Kidney epithelial cell (primary cell): ENCODE measurements around the gene KLHDC8A. TPM values are rescaled to one million over a fixed set of nuclear protein-coding genes. Genes with fewer than 3 reads are reported as not detected.

Source experiments
- DNase-seq: peaks from one replicate; pipeline ENCODE4 v3.0.0-alpha.2; 2010; ENCODE audit warnings: low read depth
- H3K27me3 ChIP-seq: 2 replicates; pipeline ENCODE4 v1.6.0; 2011; ENCODE audit warnings: low read length; ENCODE audit not compliant: control insufficient read depth, insufficient read depth
- H3K36me3 ChIP-seq: 2 replicates; pipeline ENCODE4 v1.5.1; 2011; ENCODE audit warnings: low read length; ENCODE audit not compliant: control insufficient read depth, insufficient read depth
- H3K4me3 ChIP-seq: 2 replicates; pipeline ENCODE4 v1.5.1; 2011; ENCODE audit warnings: low read depth, mild to moderate bottlenecking, control low read depth, low read length
- total RNA-seq: library from RNA; depleted of rRNA; stranded (reverse); fragments of >200 nt; gene quantifications from 2 replicates; pipeline ENCODE4 v1.2.3, GENCODE V29; 2015
- TF ChIP-seq, protein P1 (sequence below): IDR thresholded peaks from 2 replicates; pipeline ENCODE4 v1.5.1; 2011; ENCODE audit warnings: mild to moderate bottlenecking, moderate library complexity, low read length, control low read depth, inconsistent platforms; ENCODE audit not compliant: insufficient read depth, poor library complexity, severe bottlenecking

The KLHDC8A gene
- total RNA-seq, 1 donor from 2014 or later: 16.5 TPM

DNA sequence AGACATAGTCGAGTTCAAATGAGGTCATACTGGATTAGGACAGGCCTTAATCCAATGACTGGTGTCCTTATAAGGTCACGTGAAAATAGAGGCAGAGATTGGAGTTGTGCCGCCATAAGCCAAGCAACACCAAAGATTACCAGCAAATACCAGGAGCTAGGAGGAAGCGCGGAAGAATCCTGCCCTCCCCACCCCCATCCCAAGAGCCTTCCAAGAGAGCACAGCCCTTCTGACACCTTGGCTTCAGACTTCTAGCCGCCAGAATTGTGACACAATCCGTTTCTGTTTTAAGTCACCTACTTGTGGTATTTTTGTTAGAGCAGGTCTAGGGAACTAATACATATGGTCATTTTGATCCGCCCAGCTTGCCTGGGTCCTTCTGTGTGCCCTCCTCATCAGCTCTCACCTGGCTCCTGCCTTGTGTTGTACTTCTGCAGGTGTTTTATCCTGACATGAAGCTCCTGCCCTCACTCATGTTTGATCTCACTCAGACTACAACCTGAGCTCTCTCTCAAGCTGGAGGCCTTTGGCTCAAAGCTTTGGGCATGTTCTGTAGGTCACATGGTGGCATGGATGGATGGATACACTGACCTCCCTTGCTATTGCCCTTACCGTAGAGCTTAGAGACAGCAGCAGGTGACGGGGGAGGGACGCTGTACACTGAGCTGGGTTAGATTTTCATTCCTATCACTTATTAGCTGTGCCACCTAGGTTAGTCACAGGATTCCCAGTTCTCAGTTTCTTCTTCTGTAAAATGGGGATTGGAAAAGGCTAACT, 24.5 kb downstream of the KLHDC8A start:
- H3K4me3 ChIP-seq: no peak overlapping the region

DNA sequence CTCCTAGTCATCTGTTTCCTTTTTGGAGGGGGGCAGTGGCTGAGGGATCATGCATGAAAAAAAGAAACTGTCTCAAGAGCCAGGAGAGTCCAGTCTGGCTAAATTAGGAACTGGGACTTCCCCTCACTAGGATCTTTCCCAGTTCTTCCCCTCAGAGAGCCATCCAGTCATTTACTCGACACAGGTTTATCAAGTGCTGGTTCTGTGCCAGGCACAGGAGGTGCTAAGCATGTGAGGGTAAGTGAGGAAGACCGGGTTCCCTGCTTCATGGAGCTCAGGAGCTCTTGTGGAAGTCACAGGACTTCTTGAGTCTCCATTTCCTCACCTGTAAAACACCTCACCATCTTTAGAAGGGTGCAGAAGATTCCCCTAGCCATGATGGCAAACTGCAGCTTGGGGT, 26.6 kb downstream of the KLHDC8A start:
- Histone ChIP-seq H3K4me3 (no peak overlapping the region), H3K36me3 (no peaks in the 10 kb centered on the region), H3K27me3 (no peaks in the 10 kb centered on the region)
- TF ChIP-seq, protein P1, sequence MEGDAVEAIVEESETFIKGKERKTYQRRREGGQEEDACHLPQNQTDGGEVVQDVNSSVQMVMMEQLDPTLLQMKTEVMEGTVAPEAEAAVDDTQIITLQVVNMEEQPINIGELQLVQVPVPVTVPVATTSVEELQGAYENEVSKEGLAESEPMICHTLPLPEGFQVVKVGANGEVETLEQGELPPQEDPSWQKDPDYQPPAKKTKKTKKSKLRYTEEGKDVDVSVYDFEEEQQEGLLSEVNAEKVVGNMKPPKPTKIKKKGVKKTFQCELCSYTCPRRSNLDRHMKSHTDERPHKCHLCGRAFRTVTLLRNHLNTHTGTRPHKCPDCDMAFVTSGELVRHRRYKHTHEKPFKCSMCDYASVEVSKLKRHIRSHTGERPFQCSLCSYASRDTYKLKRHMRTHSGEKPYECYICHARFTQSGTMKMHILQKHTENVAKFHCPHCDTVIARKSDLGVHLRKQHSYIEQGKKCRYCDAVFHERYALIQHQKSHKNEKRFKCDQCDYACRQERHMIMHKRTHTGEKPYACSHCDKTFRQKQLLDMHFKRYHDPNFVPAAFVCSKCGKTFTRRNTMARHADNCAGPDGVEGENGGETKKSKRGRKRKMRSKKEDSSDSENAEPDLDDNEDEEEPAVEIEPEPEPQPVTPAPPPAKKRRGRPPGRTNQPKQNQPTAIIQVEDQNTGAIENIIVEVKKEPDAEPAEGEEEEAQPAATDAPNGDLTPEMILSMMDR: no peak
- DNase-seq: no peak

More for the DNA sequence above, 24.5 kb downstream of the KLHDC8A start:
- DNase-seq: no peak
- TF ChIP-seq, protein P1: no peak
- peaks cover 1% of the 10 kb centered on the region for H3K27me3 ChIP-seq
- no peaks in the 10 kb centered on the region for H3K36me3 ChIP-seq

DNA sequence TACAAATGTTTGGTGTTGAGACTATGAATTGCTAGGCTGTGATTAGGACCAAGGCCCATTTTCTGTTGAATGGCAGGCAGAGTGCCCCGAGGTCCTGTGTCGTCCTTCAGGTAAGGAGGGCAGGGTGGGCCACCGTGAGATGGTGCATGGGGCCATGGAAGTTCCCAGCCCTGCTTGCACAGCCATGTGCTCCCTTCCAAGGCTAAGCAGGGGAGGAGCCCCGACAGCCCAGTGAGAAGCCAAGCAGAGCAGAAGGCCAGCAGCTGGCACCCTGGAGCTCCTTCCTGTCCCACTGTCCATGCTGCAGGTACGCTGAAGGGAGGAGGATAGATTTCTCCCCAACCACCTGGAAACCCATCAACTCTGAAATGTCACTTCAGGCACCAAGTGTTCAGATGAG, 27.0 kb downstream of the KLHDC8A start:
- no peak for DNase-seq
- TF ChIP-seq, protein P1: no peak
- Histone ChIP-seq H3K4me3 (no peak overlapping the region), H3K36me3 (no peaks in the 10 kb centered on the region), H3K27me3 (no peaks in the 10 kb centered on the region)

DNA sequence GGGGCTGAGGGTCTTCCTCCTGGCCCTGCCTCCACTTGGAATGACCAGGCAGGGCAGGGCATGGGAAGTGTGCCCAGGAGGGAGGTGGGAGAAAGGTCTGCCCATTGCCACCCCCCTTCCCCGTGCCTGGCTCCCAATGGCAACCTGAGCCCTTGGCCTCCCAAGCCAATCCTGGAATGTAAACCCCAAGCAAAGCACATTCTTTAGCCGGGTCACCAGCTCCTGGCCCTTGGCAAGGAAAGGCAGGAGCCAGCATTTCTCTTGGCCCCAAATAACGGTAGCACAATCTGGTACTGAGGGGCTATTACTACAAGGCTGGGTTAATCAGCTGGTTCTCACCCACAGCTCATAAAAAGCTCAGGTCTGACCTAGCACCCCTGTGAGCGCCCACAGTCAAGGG, 28.2 kb downstream of the KLHDC8A start:
- Histone ChIP-seq H3K27me3 (no peaks in the 10 kb centered on the region), H3K4me3 (no peak overlapping the region), H3K36me3 (no peaks in the 10 kb centered on the region)
- DNase-seq: no peak
- TF ChIP-seq, protein P1: no peak

DNA sequence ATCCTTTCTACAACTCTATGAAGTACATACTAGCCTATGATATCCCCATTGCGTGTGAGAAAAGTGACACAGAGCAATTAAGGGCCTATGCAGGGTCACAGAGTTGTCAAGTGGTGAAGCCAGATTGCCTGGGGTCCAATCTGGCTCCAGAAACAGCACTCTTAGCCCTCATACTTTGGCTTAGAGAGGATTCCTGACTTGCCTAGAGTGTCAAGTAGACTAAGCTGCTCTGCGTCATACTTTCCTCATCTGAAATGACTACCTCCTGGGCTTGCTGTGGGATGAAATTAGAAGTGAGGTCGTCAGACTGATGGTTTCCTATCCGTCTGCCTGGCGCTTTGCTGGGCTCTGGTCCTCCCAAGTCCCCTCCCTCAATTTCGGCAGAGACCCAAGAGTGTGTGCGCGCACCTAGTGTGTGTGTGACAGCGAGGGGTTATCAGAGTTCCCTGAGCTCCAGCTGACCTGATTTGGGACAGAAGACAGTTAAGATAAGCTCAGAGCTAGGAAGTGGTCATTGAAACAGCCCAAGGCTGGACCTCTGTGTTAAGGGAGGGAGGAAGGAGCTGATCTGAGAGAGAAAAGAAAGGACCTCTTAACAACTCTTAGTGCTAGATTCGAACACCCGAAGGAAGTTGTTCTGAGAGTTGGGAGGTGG, 29.8 kb downstream of the KLHDC8A start:
- no peak overlapping the region for H3K4me3 ChIP-seq
- DNase-seq: no peak
- H3K36me3 ChIP-seq: no peaks in the 10 kb centered on the region
- no peaks in the 10 kb centered on the region for H3K27me3 ChIP-seq
- TF ChIP-seq, protein P1: no peak
